T-helper 9 cell (primary cell): ENCODE data around the gene GRK2.
A peak's percentile ranks its signal among the peaks of the same experiment; 100 is the strongest.
"Not testable (repeated sequence)": the region's sequence is repeated elsewhere in the genome, so short reads cannot be mapped to it uniquely, and the experiment has no call there.

Experiments
- DNase-seq: peaks from one replicate; pipeline ENCODE4 v3.0.0-alpha.2; 2020

The GRK2 gene

DNA sequence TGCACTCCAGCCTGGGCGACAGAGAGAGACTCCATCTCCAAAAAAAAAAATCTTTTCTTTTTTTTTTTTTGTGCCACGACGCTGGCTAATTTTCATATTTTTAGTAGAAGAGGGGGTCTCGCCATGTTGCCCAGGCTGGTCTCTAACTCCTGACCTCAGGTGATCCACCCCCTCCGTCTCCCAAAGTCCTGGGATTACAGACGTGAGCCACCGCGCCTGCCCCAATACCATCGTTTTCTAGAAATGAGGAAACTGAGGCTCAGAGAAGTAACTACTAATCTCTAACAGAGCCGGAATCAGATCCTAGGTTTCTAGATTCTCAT, 50.6 kb downstream of the GRK2 start:
- DNase-seq, result no peak

DNA sequence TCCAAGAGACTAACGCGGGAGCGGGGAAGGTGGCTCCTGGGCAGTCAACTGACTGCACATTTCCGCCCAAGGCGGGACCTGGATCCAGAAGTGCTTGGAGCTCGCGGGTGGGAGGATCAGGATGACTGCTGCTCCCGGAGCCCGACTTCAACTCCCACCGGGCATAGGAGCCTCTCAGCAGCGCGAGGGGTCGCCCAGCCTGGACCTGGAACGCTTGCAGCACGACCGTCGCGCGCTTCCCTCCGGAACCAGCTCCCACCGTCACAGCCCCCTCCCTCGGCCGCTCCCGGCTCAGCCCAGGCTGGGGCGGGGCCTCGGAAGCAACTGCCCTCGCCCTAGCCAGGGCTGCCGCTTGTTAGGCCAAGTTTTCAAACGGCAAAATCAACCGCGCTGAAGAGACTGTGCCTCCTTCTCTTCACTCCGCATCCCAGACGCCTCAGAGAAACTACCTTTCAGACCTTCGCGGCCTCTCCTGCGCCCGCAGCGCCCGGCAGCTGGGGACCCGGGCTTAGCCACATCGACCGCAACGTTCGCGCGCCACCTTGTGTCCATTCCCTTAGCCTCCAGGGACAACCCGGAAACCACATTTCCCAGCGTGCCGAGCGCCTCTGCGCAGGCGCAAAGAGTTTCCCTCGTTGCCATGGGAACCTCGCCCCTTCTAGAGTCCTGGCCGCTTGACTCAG, 51.1 kb downstream of the GRK2 start:
- DNase-seq, result peak; percentile 98

- peak; percentile 34 for DNase-seq
Measured at GRCh38 chr11:67317888-67318555, 51.7 kb downstream of the GRK2 start.

- not testable (repeated sequence) for DNase-seq
Measured at GRCh38 chr11:67318876-67319275, 52.6 kb downstream of the GRK2 start.

DNA sequence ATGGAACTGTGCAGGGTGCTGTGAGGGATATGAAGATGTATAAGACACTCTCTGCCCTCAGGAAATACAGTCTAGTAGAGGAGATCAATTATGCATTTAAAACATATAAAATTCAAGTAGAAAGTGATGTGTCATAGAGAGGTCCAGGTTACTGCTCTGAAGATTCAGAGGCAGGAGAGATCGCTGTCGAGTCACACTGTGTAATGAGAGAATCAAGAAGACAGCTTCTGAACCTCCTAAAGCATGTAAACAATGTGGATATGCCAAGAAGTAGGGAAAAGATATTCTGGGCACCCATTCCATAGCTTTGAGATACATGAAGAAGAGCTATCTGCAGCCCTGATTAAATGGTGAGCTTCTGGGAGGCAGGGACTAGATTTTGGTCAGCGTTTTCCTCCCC, 53.7 kb downstream of the GRK2 start:
- DNase-seq, result no peak

- DNase-seq, result no peak
Measured at GRCh38 chr11:67320691-67321090, 54.4 kb downstream of the GRK2 start.

GRCh38 chr11:67321313-67321871, 55.1 kb downstream of the GRK2 start:
- no peak for DNase-seq

- no peak for DNase-seq
Measured at GRCh38 chr11:67322049-67322448, 55.8 kb downstream of the GRK2 start.

DNA sequence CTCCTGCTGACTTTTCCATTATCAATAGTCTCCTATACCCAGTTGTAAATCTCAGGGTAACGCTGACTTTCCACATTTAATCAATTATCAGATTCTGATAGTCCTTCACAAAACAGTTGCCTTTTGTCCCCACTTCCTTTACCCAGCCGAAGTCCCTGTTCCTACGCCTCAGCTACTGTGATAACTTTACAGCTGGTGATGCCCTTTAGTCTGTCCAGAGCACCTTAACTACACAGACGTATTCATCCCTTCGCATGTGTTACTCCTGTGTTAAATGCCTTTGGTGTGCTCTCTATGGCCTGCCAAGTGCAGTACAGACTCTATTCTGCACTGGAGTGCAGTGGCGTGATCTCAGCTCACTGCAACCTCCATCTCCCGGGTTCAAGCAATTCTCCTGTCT, 57.3 kb downstream of the GRK2 start:
- no peak for DNase-seq

DNA sequence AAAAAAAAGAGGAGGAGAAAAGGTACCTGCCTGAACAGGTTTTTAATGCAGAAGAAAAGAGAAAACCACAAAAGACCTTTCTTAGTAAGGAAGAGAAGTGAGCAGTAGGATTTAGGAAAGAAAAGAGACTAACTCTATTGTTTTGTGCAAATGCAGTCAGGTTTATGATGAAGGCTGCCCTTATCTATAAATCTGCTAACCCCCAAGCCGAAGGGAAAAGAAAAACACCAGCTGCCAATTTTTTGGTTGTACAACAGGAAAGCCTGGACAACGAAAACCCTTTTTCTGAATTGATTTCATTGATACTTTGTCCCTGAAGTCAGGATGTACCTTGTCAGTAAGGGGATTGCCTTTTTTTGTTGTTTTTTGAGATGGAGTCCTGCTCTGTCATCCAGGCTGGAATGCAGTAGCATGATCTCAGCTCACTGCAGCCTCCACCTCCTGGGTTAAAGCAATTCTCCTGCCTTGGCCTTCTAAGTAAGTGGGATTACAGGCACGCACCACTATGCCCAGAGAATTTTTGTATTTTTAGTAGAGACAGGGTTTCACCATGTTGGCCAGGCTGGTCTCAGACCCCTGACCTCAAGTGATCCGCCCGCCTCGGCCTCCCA, 65.9 kb downstream of the GRK2 start:
- DNase-seq, result no peak
